Thoracic aorta (tissue), 2 donors: ENCODE results near the gene INTS6L. TPM values are rescaled to one million over a fixed set of nuclear protein-coding genes. Genes with fewer than 3 reads are reported as not detected.

Experiments
- total RNA-seq, 2 donors: library from RNA; depleted of rRNA; stranded (reverse); fragments of >200 nt; gene quantifications; one replicate each; pipeline versions ENCODE4 v1.1.0 to v1.2.3, GENCODE V29; 2016

The INTS6L gene
- total RNA-seq, 2 donors from 2014 or later: 9.3 to 23.0 TPM

Other genes with a start within 250 kb of the INTS6L start
- not detected for gene ETDC, start 211.2 kb upstream of the INTS6L start, total RNA-seq
- 1 to 10 TPM; 7.4 to 7.5 TPM for gene ZNF75D, start 176.6 kb upstream of the INTS6L start, total RNA-seq
- gene ZNF449, start 175.9 kb upstream of the INTS6L start, total RNA-seq: 10 to 100 TPM; 13.1 to 22.1 TPM
- gene SMIM10L2A, start 98.7 kb upstream of the INTS6L start, total RNA-seq: under 1 TPM; 0.14 to 0.63 TPM
- not detected for gene CT45A1, start 193.0 kb downstream of the INTS6L start, total RNA-seq
- not detected for gene CT45A3, start 247.5 kb downstream of the INTS6L start, total RNA-seq